Ovary (tissue), 9 donors: ENCODE data around the gene BHLHE23. TPM values are rescaled to one million over a fixed set of nuclear protein-coding genes. Genes with fewer than 3 reads are reported as not detected.

ENCODE experiments used
- DNase-seq, 5 donors: peaks; one replicate each; pipeline ENCODE4 v3.0.0-alpha.2; 2019 to 2020
- H3K27ac ChIP-seq, 2 donors: fragments of 200-600 bp; one replicate each; pipeline versions ENCODE4 v1.5.1 to v1.8.0; 2019 to 2022
- H3K27me3 ChIP-seq: fragments of 200-600 bp; one replicate; pipeline ENCODE4 v1.8.0; 2022
- H3K36me3 ChIP-seq: fragments of 200-600 bp; sonication (generic); one replicate; pipeline ENCODE4 v1.5.1; 2019
- H3K4me1 ChIP-seq: one replicate; pipeline ENCODE4 v1.8.1; 2013; ENCODE audit warnings: mild to moderate bottlenecking, moderate library complexity; ENCODE audit not compliant: insufficient read depth
- H3K4me3 ChIP-seq: fragments of 200-600 bp; sonication (generic); one replicate; pipeline ENCODE4 v1.5.1; 2017
- H3K9me3 ChIP-seq, 2 donors: fragments of 200-600 bp in 1 of 2; sonication (generic) in 1 of 2; one replicate each; pipeline versions ENCODE4 v1.5.1 to v1.8.1; 2013 to 2019; ENCODE audit warnings: mild to moderate bottlenecking in 1 of 2, moderate library complexity in 1 of 2
- EP300 ChIP-seq: sonication (generic); formaldehyde crosslinking; IDR thresholded peaks from one replicate; pipeline ENCODE4 v1.6.1; 2017; ENCODE audit warnings: antibody characterized with exemption
- POLR2A ChIP-seq: fragments of 450-650 bp; IDR thresholded peaks from one replicate; pipeline ENCODE4 v1.6.1; 2017; ENCODE audit warnings: antibody characterized with exemption, mild to moderate bottlenecking, moderate library complexity
- WGBS, 3 donors: extraction: QIAGEN DNeasy Blood & Tissue Kit in 1 of 3; methylation state at CpG; one replicate each; pipeline versions ENCODE4 v1.1.5 to v1.1.7; 2013 to 2017; 5-methylcytosine and 5-hydroxymethylcytosine counted together
- intact Hi-C, 4 donors: fragments of 100-400 bp; cut with DNase I; formaldehyde crosslinking; loops; one replicate each; pipeline versions ENCODE4 v1.11.0 to v1.15.1; 2022 to 2023
- polyA plus RNA-seq, 2 donors: library from polyadenylated mRNA; stranded (reverse); fragments of 200-250 nt in 1 of 2; fragments of 350-450 nt in 1 of 2; fragmentation: Illumina TruSeq in 1 of 2; extraction: RNeasy Lipid Tissue Mini Kit (QIAGEN cat#74804) in 1 of 2; gene quantifications; one replicate each; pipeline ENCODE4 v1.2.3, GENCODE V29; 2013 to 2014
- total RNA-seq, 7 donors: library from RNA; depleted of rRNA in 2 of 7; stranded (reverse); fragments of >200 nt in 2 of 7; fragmentation: NEBNext Ultra II Directional in 3 of 7; extraction: Animal tissue kit (Norgen Biotek cat#: 25700) in 3 of 7; gene quantifications; one replicate each; pipeline versions ENCODE4 v1.1.0 to v1.2.4, GENCODE V29; 2016 to 2023
- TF ChIP-seq, protein P1 (sequence below), 3 donors: fragments of 450-650 bp in 2 of 3; fragments of 200-600 bp in 1 of 3; IDR thresholded peaks; one replicate each; pipeline versions ENCODE4 v1.5.1 to v1.8.0; 2016 to 2022; ENCODE audit warnings: antibody characterized with exemption in 3 of 3, mild to moderate bottlenecking in 1 of 3
- donor health status: DM: no; HTN: no; CAD: no; lungs with moderate emphysema.
- donor health status: DM: no; HTN: no; CAD: no.
- donor health status: Bipolar disorder and iron deficiency.
- donor health status: DM: yes; HTN: yes; CAD: no.
- donor health status: DM: no; HTN: no; CAD: no.
- donor health status: DM: yes; HTN: yes; CAD: no.

Gene BHLHE23
- total and polyA plus RNA-seq, 9 donors, result not detected

DNA sequence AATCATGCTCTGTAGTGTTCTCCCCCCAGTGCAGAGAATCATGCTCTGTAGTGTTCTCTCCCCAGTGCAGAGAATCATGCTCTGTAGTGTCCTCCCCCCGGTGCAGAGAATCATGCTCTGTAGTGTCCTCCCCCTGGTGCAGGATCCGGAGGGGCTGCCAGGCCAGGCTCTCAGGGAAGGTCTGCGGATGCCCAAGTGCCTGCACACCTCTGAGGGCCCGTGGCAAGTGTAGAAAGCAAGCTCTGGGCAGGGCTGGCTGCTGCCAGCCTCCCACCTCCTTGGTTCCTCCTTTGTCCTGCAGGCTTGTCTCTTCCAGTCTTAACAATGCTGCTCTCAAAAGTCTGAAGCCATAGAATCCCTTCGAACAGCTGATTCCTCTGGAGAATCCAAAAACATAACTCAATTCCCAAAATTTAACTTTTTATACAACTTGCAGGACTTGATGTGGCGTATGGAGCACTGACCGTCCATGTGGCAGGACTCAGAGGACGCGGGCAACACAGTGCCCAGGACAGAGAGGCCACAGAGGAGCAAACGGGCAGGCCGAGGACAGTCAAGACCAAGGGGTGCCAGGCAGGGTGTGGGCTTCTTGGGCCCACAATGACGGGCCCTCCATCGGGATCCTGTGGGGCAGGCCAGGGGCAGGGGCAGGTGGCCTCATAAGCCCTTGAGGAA lies 44.6 kb upstream of the BHLHE23 start:
- H3K9me3 ChIP-seq, result no peaks in the 10 kb centered on the region
- 85 to 91% (median 87%) methylated on average over 13 of the region's 13 CpGs for WGBS, 3 donors
- no peak overlapping the region for H3K27ac ChIP-seq
- TF ChIP-seq POLR2A (no peak), EP300 (no peak)
- TF ChIP-seq, protein P1, sequence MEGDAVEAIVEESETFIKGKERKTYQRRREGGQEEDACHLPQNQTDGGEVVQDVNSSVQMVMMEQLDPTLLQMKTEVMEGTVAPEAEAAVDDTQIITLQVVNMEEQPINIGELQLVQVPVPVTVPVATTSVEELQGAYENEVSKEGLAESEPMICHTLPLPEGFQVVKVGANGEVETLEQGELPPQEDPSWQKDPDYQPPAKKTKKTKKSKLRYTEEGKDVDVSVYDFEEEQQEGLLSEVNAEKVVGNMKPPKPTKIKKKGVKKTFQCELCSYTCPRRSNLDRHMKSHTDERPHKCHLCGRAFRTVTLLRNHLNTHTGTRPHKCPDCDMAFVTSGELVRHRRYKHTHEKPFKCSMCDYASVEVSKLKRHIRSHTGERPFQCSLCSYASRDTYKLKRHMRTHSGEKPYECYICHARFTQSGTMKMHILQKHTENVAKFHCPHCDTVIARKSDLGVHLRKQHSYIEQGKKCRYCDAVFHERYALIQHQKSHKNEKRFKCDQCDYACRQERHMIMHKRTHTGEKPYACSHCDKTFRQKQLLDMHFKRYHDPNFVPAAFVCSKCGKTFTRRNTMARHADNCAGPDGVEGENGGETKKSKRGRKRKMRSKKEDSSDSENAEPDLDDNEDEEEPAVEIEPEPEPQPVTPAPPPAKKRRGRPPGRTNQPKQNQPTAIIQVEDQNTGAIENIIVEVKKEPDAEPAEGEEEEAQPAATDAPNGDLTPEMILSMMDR (IDR thresholded peaks at IDR 0.05), result no peak
- no peaks in the 10 kb centered on the region for H3K27me3 ChIP-seq
- H3K36me3 ChIP-seq, result no peaks in the 10 kb centered on the region
- DNase-seq, result no peak
- intact Hi-C loops, result loop anchor here in 3 of 4 donors (10.0 kb wide), 3 partner anchors 123 to 193 kb away; partner anchors contain the start of gene BIRC7 (in 1 of the 3)
- H3K4me1 ChIP-seq, result no peaks in the 10 kb centered on the region
- H3K4me3 ChIP-seq, result no peak overlapping the region

DNA sequence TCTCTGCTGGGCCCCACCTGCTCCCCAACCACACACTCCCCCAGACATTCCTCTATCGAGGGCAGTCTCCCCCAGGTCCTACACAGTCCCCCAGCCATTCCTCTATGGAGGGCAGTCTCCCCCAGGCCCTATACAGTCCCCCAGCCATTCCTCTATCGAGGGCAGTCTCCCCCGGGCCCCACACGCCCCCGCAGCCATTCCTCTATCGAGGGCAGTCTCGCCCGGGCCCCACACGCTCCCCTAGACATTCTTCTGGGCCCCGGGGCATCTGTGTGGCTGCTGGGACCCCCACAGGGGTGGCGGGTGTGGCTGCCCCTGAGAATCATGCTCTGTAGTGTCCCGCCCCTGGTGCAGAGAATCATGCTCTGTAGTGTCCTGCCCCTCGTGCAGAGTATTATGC lies 43.6 kb upstream of the BHLHE23 start:
- no peak overlapping the region for H3K4me3 ChIP-seq
- TF ChIP-seq, protein P1 (IDR thresholded peaks at IDR 0.05), result no peak
- TF ChIP-seq EP300, result no peak
- no peak for TF ChIP-seq POLR2A
- H3K4me1 ChIP-seq, result no peaks in the 10 kb centered on the region
- no peak overlapping the region for H3K27ac ChIP-seq
- intact Hi-C loops, result loop anchor here in 3 of 4 donors (10.0 kb wide), 3 partner anchors 124 to 194 kb away; partner anchors contain the start of gene BIRC7 (in 1 of the 3)
- H3K9me3 ChIP-seq, result no peaks in the 10 kb centered on the region
- no peak for DNase-seq
- H3K36me3 ChIP-seq, result no peaks in the 10 kb centered on the region
- 63 to 81% (median 74%) methylated on average over 13 of the region's 13 CpGs for whole genome bisulfite sequencing, 3 donors
- H3K27me3 ChIP-seq, result no peaks in the 10 kb centered on the region

DNA sequence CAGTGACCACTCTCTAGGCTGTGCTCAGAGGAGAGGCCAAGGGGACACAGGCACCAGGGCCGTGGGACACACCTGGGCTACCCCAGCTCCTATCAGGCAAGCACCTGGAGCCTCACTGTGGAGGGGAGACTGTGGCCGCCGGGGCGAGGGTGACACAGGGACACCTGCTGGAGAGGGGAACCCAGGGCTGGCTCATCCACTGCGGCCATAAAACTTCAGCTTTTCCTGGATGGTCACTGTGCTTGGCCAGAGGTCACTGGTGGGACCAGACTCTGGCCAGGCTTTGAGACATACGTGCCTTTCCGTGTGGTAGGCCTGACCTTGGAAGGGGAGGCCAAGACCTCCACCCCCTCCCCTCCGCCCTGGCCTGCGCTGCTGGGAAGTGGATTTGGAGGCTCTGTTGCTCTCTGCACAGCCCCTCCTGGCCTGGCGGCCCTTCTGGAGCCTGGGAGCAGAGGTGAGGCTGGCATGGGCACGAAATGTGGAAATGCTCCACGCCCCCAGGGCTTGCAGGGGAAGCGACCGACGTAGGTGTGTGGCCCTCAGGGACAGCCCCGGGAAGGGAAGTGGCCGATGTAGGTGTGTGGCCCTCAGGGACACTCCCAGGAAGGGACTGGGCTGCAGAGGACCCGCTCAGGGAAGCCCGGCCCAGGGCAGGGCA lies 42.9 kb upstream of the BHLHE23 start:
- Histone ChIP-seq H3K27me3 (no peaks in the 10 kb centered on the region), H3K9me3 (no peaks in the 10 kb centered on the region), H3K4me3 (no peak overlapping the region), H3K27ac (no peak overlapping the region), H3K4me1 (no peaks in the 10 kb centered on the region), H3K36me3 (no peaks in the 10 kb centered on the region)
- 80 to 84% (median 83%) methylated on average over 17 to 19 of the region's 19 CpGs for WGBS, 3 donors
- intact Hi-C loops, result loop anchor here in 3 of 4 donors (10.0 kb wide), 3 partner anchors 125 to 195 kb away; partner anchors contain the start of gene BIRC7 (in 1 of the 3)
- no peak for DNase-seq
- no peak for TF ChIP-seq POLR2A
- TF ChIP-seq, protein P1 (IDR thresholded peaks at IDR 0.05), result no peak
- no peak for TF ChIP-seq EP300

DNA sequence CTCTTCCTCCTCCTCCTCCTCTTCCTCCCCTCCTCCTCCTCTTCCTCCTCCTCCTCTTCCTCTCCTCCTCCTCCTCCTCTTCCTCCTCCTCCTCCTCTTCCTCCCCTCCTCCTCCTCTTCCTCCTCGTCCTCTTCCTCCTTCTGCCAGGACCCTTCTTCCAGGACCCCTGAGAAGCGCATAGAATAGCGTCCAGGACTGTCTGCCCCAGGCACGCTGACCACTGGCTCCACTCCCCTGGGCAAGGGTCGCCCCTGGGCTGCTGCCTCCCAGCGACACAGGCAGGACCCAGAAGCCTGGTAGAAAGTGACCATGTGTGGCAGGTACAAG lies 42.4 kb upstream of the BHLHE23 start:
- H3K36me3 ChIP-seq, result no peaks in the 10 kb centered on the region
- TF ChIP-seq POLR2A, result no peak
- no peak for TF ChIP-seq EP300
- TF ChIP-seq, protein P1 (IDR thresholded peaks at IDR 0.05), result no peak
- no peak overlapping the region for H3K4me3 ChIP-seq
- DNase-seq, result no peak
- intact Hi-C loops, result no loop called here
- H3K4me1 ChIP-seq, result no peaks in the 10 kb centered on the region
- no peak overlapping the region for H3K27ac ChIP-seq
- H3K27me3 ChIP-seq, result no peaks in the 10 kb centered on the region
- H3K9me3 ChIP-seq, result no peaks in the 10 kb centered on the region
- WGBS, 3 donors, result 82 to 89% (median 82%) methylated on average over 5 to 6 of the region's 6 CpGs
